SK-N-MC (cell line): ENCODE measurements around the gene RASGRP1.

ENCODE experiments used
- DNase-seq: peaks from one replicate; pipeline ENCODE4 v3.0.0-alpha.2; 2011; ENCODE audit warnings: low read depth, low spot score
- H3K27ac ChIP-seq: fragments of 200-600 bp; sonication (generic); 2 replicates; pipeline ENCODE4 v1.5.1; 2016; ENCODE audit warnings: mixed run types
- H3K36me3 ChIP-seq: fragments of 200-600 bp; sonication (generic); 2 replicates; pipeline ENCODE4 v1.6.1; 2017; ENCODE audit warnings: antibody characterized with exemption, low read length, mixed read lengths; ENCODE audit not compliant: insufficient read depth
- H3K4me3 ChIP-seq: fragments of 200-600 bp; sonication (generic); 2 replicates; pipeline ENCODE4 v1.5.1; 2016
- H3K9ac ChIP-seq: fragments of 200-600 bp; sonication (generic); 2 replicates; pipeline ENCODE4 v1.8.0; 2017; ENCODE audit warnings: mixed run types, mixed read lengths; ENCODE audit not compliant: insufficient read length
- H3K9me3 ChIP-seq: fragments of 200-600 bp; sonication (generic); 2 replicates; pipeline ENCODE4 v1.6.1; 2017; ENCODE audit warnings: low read depth, mild to moderate bottlenecking, antibody characterized with exemption, low read length, moderate library complexity, mixed read lengths
- EZH2 ChIP-seq: fragments of 200-600 bp; sonication (generic); IDR thresholded peaks from one replicate; pipeline ENCODE4 v1.6.1; 2017; ENCODE audit warnings: antibody characterized with exemption
- FOXP2 ChIP-seq: optimal IDR thresholded peaks from 2 replicates; pipeline ENCODE3; 2011; ENCODE audit warnings: mild to moderate bottlenecking, moderate library complexity; ENCODE audit not compliant: insufficient read depth; ENCODE audit errors: extremely low read length, control extremely low read depth
- POLR2AphosphoS5 ChIP-seq: IDR thresholded peaks from 2 replicates; pipeline ENCODE4 v1.6.1; 2012; ENCODE audit warnings: mild to moderate bottlenecking, low read depth, low read length, borderline replicate concordance

The RASGRP1 gene

GRCh38 chr15:38475361-38475760, 89.3 kb downstream of the RASGRP1 start:
- TF ChIP-seq POLR2AphosphoS5 (no peak), EZH2 (no peak), FOXP2 (no peak)
- H3K36me3 ChIP-seq = peaks cover 55% of the 10 kb centered on the region
- no peak for DNase-seq
- no peak overlapping the region for H3K9ac ChIP-seq
- no peak overlapping the region for H3K4me3 ChIP-seq
- no peak overlapping the region for H3K27ac ChIP-seq
- no peaks in the 10 kb centered on the region for H3K9me3 ChIP-seq

GRCh38 chr15:38474155-38474757, 90.4 kb downstream of the RASGRP1 start:
- Histone ChIP-seq H3K27ac (no peak overlapping the region), H3K36me3 (peaks cover 57% of the 10 kb centered on the region), H3K4me3 (no peak overlapping the region), H3K9me3 (no peaks in the 10 kb centered on the region), H3K9ac (no peak overlapping the region)
- no peak for TF ChIP-seq FOXP2
- TF ChIP-seq POLR2AphosphoS5 = no peak
- TF ChIP-seq EZH2 = no peak
- no peak for DNase-seq

GRCh38 chr15:38471974-38472373, 92.6 kb downstream of the RASGRP1 start:
- DNase-seq = no peak
- Histone ChIP-seq H3K4me3 (no peak overlapping the region), H3K9ac (no peak overlapping the region), H3K9me3 (no peaks in the 10 kb centered on the region), H3K27ac (no peak overlapping the region), H3K36me3 (peaks cover 50% of the 10 kb centered on the region)
- TF ChIP-seq FOXP2 (no peak), POLR2AphosphoS5 (no peak), EZH2 (no peak)

- H3K9ac ChIP-seq = no peak overlapping the region
- H3K4me3 ChIP-seq = no peak overlapping the region
- no peak overlapping the region for H3K27ac ChIP-seq
- no peak for DNase-seq
- TF ChIP-seq POLR2AphosphoS5 (no peak), EZH2 (no peak), FOXP2 (no peak)
- peaks cover 52% of the 10 kb centered on the region for H3K36me3 ChIP-seq
- no peaks in the 10 kb centered on the region for H3K9me3 ChIP-seq
Observed at GRCh38 chr15:38470816-38471215, 93.8 kb downstream of the RASGRP1 start.

GRCh38 chr15:38464675-38465074, 99.9 kb downstream of the RASGRP1 start:
- no peak for DNase-seq
- TF ChIP-seq FOXP2 (no peak), EZH2 (no peak)
- no peak overlapping the region for H3K9ac ChIP-seq

GRCh38 chr15:38463893-38464292, 100.7 kb downstream of the RASGRP1 start:
- TF ChIP-seq FOXP2 = no peak
- no peak for TF ChIP-seq POLR2AphosphoS5
- Histone ChIP-seq H3K27ac (no peak overlapping the region), H3K4me3 (no peak overlapping the region), H3K9me3 (no peaks in the 10 kb centered on the region), H3K9ac (no peak overlapping the region), H3K36me3 (peaks cover 16% of the 10 kb centered on the region)
- DNase-seq = no peak

More at GRCh38 chr15:38464675-38465074, 99.9 kb downstream of the RASGRP1 start:
- no peak overlapping the region for H3K4me3 ChIP-seq
- H3K27ac ChIP-seq = no peak overlapping the region
- H3K9me3 ChIP-seq = no peaks in the 10 kb centered on the region
- H3K36me3 ChIP-seq = peaks cover 16% of the 10 kb centered on the region; the same call in 1 of the 2 replicates

- H3K27ac ChIP-seq = no peak overlapping the region
- no peak for DNase-seq
Observed at GRCh38 chr15:38461066-38461833, 103.4 kb downstream of the RASGRP1 start.

GRCh38 chr15:38460543-38460942, 104.1 kb downstream of the RASGRP1 start:
- H3K27ac ChIP-seq = no peak overlapping the region

More at GRCh38 chr15:38461066-38461833, 103.4 kb downstream of the RASGRP1 start:
- H3K9me3 ChIP-seq = no peaks in the 10 kb centered on the region
- H3K4me3 ChIP-seq = no peak overlapping the region
- H3K36me3 ChIP-seq = peaks cover 4% of the 10 kb centered on the region; the same call in 1 of the 2 replicates
- no peak overlapping the region for H3K9ac ChIP-seq
- no peak for TF ChIP-seq EZH2
- TF ChIP-seq FOXP2 = no peak
- TF ChIP-seq POLR2AphosphoS5 = no peak

GRCh38 chr15:38459480-38459879, 105.1 kb downstream of the RASGRP1 start:
- no peak overlapping the region for H3K27ac ChIP-seq
- H3K36me3 ChIP-seq = no peaks in the 10 kb centered on the region; the same call in 1 of the 2 replicates
- no peak for DNase-seq
- no peak overlapping the region for H3K4me3 ChIP-seq
- H3K9ac ChIP-seq = no peak overlapping the region
- H3K9me3 ChIP-seq = no peaks in the 10 kb centered on the region
- TF ChIP-seq EZH2 = no peak
- no peak for TF ChIP-seq FOXP2
- TF ChIP-seq POLR2AphosphoS5 = no peak

More at GRCh38 chr15:38460543-38460942, 104.1 kb downstream of the RASGRP1 start:
- no peaks in the 10 kb centered on the region; the same call in 1 of the 2 replicates for H3K36me3 ChIP-seq
- DNase-seq = no peak
- no peak overlapping the region for H3K9ac ChIP-seq
- no peak for TF ChIP-seq EZH2
- TF ChIP-seq POLR2AphosphoS5 = no peak
- TF ChIP-seq FOXP2 = no peak
- H3K4me3 ChIP-seq = no peak overlapping the region
- no peaks in the 10 kb centered on the region for H3K9me3 ChIP-seq
